Measurements from ENCODE around the gene ARFGAP2.

The ARFGAP2 gene

DNA sequence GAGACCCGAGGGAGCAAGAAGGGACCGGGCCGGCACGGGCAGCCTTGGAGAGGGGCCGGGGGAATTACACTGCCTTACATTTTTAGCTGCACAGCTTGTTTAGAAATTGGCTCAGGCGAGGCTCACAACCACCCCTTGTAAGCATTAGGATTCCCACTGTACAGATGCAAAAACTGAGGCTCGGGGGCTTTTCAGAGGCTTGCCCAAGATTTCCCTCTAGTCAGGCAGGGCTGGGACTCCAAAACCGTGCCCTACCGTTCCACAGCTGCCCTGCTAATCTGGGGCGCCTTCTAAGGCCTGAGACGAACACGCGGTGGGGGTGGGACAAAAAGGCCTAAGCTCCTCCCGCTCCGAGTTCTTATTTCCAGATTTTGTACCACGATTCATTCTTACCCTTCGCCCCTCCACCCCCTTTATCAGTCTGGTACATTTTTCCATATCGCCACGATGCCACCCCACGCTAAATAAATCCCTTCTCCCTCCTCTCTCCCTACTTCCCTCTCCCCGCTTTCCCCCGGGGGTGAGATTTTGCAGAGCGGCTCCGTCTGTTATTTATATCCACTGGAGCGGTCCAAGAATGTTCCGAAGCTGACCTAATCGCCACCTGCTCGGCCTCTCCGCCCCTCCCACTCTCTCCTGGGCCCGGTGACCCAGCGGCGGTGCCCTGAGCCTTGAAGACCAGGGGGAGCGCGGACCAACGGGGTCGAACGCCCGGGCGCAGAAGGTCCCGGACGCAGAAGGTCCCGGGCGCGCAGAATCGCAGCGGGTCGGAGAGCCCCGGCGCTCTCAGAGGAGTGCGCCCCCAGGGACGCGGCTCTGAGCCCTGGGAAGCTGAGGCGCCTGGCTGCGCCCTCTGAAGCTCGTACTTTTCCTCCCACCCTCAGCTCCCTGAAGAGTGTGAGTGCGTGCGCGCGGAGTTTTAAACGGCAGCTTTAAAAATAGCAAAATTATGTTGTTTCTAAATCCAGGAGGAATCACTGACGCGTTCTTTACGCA lies 10.3 kb upstream of the ARFGAP2 start:
- DNase-seq: no peak

DNA sequence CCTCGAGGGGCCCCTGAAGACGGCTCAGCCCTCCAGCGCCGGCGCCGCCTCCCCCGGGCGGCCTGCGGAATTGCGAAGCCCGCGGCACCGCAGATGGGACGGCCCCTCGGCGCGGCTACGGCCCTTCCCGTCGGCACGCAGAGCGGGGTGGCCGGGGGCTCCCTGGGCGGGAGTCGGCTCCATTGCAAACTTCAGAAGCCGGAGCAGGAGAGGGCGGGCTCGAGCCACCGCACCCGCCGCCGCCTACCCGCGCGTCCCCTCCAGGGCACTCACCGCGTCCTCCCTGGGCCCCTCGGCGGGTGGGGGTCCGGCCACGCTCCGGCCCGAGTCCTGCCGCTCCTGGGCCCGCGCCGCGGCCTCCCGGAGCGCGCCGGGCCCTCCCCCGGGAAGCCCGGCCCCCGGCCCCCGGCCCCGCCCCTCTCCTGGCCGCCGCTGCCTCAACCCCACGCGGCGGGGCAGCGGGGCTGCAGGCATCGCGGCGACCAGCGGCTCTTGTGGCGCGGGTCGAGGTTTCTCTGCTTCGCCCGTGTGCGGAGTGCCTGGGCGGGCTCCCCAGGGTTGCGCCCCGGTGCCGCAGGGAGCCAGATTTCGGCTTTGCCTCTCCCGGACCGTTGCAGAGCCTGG lies 9.5 kb upstream of the ARFGAP2 start, which contains the start of gene PACSIN3:
Gene PACSIN3 (minus strand): TSS at position 359 of the 624 bp plus-strand sequence. CDS start 3,707 bp downstream, outside the sequence.
- no peak for DNase-seq

DNA sequence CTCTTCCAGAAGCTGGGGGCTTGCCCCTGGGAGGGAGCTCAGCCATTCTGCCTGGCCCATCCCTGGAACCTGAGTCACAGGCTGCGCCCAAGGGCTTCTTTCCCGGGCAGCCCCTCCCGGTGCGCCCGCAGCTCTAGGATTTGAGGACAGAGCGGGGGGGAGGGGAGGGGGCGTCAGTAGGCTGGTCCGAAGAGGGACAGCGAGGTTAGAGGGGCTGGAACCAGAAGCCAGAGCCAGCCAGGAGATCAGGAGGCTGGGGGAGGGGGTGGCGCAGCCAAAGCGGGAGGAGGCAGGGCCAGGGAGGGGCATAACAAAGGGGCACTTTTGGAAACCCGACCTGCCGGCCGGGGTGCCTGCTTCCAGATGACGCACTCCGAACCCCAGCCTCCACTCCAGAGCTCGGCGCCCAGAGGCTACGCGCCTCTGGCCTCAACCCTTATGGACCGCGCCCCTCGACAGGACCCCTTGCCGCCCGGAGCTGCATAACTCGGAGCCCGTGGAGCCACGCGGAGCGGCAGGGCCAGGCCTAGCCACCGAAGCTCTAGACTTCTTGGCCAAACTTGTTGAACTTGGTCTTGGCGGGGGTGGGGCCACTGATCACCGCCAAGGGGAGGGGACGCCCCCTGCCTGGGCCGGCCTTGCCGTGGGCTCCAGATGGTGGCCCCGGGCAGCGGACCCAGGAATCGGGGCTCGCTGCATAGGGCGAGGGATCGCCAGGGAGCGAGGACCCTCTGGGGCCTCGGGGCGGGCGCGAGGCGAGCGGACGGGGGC lies 8.8 kb upstream of the ARFGAP2 start:
- DNase-seq: no peak

DNA sequence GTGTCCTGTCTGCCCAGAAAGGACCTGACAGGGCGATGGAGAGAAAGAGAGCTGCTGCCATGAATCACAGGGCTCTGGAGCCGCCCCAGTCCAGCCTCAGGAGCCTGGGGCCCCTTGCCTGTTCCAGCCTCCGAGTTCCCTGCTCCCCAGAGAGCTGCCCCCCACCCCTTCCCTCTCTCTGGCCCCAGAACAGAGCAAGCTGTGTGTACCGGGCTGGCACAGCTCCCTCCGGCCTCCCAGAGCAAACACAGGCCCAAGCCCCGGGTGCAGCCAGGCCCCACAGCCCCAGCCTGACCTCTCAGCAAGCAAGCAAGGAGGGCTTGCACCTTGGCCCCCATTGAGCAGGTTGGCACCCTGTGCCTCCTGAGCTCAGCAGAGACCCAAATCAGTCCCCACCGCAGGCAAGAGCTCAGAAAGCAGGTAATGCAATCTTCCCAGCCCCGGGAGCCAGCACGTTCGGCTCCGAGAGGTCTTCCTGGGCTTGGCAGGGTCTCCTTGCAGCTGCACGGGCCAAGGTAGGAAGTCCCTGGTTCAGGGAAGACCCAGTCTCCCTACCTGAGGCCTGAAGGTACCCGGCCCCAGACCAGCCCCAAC lies 8.1 kb upstream of the ARFGAP2 start:
- no peak for DNase-seq

DNA sequence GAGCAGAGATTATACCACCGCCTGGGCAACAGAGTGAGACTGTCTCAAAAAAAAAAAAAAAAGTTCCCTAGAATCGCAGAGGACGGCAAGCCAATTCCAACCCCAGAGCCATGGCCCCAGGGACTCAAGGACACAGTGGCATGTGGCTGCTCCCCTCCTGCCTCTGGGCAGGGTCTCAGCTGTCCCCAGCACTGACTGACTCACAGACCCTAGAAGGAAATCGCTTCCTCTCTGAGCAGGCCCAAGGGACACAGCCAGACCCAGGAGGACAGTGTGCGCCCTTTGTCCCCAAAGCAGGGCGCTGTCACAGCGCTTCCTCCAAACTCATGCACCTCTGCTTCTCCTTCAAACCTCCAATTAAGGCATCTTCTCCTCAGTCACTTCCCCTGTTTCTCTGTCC lies 7.3 kb upstream of the ARFGAP2 start:
- no peak for DNase-seq

DNA sequence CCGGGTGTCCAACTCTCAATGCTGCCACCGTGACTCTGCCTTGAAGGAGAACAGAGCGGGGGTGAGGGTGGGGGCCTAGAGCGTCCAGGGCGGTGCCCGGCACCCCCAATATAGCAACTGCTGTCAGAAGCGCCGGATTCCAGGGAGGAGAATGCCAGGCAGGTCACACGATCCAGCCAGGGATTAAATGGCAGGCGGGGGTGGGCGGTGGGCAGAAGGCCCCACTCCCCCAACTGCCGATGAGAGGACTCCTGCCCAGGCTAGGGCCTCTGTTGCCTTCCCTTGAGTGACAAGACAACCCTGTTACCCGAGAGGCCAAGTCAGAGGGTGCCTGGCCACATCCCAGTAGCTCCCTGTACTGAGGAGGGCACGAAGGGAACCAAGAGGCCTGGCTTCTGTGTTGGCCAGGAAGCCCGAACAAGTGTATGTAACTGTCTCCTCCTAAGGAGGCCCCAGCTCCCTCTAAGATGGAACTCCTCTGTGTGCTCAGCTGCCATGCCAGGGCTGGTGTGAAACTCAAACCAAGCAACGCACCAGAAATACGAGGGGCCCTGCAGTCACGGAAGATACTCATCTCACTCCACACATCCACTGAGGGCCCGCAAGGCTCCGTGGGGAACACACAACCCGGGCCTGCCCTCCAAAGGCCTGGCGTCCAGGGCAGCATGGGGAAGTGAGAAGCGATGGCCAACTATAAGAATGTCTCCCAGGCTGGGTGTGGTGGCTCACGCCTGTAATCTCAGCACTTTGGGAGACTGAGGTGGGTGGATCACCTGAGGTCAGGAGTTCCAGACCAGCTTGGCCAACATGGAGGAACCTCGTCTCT lies 6.6 kb upstream of the ARFGAP2 start:
- no peak for DNase-seq

DNA sequence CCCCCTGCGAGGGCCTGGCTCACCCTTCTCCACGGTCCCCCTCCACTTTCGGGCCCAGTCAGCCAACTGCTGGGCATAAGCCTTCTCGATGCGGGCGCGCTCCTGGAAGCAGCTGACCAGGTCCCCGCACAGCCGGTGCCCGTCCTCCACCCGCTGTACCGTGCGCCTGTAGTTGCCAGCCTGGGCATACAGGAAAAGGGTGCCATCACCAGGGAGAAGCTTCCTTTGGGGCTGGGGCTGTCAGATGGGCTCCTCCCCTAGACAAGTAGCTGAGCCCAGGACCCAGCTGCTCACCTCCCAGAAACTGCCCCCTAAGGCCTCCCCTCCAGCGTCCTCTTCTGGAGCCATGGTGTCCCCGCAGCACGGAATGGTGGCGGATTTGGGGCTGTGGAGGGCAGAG lies 5.7 kb upstream of the ARFGAP2 start:
- DNase-seq: no peak

DNA sequence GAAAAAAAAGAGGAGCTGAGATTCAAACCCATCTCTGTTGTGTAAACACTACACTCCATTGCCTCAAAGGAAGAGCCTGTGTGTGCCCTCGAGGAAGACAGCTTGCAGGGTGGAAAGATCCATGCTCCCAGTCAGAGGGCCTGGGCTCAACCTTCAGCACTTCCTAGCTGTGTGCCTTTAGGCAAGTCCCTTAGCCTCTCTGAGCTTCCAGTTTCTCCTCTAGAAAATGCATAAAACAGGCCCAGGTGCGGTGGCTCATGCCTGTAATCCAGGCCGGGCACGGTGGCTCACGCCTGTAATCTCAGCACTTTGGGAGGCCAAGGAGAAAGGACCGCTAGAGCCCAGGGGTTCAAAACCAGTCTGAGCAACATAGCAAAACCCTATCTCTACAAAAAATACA lies 4.6 kb upstream of the ARFGAP2 start:
- DNase-seq: no peak

DNA sequence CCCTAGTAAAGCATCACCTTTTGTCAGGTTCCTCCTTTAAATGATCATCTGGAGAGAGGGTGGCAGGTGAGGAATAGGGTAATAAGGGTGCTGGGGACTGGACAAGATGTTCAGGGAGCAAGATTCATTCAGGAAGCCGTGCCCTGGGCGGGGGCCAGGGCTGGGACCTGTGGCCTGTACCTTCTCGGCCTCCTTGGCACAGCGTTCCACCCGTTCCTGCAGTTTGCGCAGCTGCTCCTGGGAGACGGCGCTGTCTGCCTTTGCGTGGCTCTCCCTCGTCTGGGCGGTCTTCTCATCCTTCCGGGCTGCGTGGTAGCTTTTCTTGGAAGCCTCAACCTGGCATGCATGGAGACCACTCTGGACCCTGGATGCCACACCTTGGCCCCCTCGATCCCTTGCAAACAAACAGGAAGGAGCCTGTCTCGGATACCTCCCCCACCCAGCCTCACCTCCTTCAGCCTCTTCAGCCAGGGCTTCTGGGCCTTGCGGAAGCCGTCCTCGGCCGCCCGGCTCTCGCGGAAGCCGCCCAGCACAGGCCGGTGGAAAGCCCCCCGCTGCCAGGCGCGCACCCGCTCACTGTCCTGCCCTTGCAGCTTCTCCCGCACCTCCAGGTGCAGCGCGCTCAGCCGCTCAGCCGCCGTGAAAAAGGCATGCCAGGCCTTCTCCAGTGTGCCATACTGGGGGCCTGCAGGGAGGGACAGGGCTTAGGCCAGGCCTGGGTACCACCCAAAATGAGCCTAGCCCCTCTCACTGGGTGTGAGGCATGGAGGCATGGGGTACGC lies 3.5 kb upstream of the ARFGAP2 start:
- no peak for DNase-seq

DNA sequence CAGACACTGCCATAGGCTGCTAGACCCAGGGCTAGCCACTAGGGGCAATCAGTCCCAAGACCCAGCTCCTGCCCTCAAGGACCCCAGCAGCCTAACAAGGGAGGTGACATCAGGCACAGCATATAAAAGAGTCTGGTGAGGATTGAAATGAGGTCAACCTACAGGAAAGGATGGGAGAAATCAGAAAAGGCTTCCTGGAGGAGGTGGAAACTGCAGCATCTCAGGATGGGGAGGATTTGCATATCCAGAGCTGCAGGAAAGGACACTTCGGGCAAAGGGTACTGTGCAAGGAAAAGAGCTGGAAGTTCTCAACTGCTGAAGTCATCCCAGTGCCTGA lies 2.9 kb upstream of the ARFGAP2 start:
- peak; percentile 32 for DNase-seq

DNA sequence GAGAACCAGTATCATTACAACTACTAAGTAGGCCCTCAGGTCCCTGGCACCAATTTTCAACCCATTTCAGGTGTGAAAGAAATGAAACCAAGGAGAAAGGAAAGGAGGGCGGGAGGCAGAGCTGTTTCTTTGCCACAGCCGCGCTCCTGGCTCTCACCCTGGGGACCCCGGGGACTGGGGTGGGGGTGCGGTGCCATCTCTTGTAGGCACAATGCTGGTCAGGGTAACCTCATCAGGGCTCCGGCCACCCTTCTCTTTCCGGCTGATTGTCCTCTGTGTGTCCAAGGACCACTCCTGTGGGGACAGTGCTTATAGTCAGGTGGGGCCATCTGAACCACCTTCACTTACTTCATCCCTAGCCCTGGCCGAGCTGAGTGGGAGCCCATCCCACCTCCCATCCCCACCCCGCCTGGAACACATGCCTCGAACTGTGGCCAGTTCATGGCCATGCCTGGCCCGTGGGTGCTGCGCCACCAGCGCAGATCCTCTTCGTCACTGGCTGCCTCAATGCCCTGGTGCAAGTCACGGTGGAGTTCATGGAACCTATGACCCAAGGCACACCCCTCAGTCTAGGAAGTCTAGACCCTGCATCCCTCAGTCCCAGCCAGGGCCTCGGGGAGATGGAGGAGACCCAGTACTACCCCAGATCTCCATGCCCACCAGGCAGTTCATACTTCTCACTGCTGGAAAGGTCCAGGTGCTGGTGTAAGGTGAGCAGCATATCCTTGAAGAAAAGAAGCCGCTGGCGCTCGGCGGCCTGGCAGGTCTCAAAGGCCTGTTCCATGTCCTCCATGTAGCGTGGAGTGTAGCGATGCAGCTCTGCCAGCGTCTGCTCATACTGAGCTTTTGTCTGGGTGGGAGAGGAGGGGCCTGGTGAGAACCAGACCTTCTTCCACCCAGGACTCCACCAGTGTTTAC lies 2.3 kb upstream of the ARFGAP2 start:
- DNase-seq: no peak

DNA sequence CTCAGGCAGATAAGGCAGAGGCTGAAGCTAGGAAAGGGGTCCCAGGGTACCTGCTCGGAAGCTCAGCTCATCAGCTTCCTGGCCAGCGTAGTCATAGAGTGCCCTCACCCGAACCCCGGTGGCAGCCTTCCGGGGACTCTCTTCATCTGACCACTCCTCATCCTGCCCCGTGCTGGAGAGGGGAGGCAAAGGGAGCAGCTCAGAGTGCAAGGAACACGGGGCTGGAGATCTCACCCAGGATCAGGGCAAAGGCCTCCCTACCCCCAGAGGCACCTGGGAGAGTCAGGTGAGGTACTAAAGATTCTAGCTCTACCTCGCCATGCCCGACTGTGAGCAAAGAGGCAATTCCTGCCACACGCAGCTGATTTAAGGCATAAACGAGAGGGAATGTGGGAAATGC lies 1.6 kb upstream of the ARFGAP2 start:
- DNase-seq: no peak

DNA sequence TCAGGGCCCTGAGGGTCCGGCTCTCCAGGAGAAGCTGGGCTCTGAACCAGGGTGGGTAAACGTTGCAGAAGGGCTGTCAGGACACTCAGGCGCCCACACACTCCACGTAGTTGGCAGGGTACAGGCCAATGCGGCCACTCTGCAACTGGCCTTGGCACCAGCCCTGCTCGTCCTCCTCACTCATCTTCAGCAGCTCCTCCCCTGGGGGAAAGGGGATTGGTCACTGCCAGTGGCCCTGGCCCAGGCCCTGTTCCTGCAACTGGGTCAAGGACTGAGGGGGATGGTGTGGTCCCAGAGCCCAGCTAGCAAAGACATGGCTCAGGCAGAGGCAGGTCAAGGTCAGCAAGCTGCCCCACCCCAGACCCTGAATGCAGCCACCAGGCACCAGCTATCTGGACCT lies 1.2 kb upstream of the ARFGAP2 start:
- DNase-seq: no peak

DNA sequence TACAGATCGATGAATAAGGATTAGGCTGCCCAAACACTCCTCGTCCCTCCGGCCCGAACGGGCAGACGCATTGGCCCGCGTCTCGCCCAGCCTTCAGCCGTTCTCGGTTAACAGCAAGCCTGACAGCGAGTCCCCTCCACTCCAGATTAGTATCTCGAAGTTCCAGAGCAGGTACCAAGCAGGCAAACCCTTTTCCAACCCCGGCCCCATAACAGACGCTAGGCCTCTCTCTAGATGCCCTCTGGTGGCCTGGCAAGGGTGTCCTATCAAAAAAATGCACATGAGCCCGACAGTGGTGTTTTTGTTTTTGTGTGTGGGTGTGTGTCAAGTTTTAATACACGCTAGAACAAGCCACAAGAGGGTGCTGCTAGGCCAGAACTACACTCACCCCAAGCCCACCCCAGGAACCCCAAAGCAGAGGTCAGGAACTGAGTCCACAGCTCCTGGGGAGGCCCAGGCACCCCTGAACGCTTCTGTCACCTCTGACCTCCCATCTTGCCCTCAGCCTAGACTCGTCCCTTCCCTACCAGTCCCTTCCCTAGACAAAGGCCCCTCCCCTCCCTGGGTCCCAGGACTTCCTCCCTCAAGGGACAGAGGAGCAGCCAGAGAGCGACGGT lies 658 bp upstream of the ARFGAP2 start:
- peak; percentile 55 for DNase-seq

DNA sequence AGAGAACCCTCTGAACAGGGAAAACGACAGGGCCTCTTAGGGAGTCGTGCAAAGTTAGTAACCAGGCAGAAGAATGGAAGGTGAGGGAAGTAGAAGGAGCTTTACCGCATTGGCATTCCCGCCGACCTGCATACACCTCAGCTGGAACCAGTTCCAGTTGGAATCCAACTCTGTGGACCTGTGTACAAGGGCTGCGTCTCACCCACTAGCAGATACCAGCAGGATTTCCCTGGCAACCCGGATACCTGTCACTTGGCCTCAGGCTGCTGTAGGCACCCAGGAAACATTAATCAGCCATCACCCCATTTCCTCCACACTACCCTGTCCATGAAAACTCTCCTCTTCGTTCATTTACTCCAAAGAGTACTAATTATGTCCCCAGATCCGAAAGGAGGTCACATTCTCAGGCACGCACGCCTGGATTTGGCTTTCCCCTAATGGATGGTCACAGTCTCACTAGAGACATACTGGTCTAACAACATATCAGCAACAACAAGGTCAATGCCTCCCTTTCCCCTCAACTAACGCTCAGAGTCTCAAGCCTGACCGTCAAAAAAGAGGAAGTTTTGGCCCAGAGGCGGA lies 842 bp downstream of the ARFGAP2 start:
- no peak for DNase-seq

DNA sequence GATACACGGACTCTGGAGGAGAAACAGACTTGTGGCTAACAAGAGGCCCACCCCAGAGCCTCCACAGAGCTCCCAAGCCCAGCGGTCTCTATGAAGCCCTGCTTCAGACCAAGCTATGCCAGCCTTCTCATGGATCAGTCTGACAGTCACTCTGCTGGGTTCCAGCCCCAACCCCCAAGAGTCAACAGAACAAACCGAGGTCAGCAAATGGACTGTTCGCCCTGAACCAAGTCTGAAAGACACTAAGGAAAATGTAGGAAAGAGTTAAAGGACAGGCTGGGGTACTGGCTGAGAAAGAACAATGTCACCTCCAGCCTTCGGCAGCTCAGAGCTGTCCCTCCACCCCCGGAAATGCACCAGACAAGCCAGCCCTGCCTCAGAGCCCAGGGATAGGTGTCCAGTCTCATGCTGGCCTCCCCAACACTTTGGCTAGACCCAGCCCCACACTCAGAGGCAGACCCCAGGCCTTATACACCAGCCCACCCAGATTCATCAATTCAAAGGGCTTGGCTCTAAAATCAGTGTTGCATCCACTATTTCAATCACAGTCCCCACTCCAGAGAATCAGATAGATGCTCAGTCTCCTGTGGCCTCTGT lies 3.8 kb downstream of the ARFGAP2 start:
- no peak for DNase-seq

DNA sequence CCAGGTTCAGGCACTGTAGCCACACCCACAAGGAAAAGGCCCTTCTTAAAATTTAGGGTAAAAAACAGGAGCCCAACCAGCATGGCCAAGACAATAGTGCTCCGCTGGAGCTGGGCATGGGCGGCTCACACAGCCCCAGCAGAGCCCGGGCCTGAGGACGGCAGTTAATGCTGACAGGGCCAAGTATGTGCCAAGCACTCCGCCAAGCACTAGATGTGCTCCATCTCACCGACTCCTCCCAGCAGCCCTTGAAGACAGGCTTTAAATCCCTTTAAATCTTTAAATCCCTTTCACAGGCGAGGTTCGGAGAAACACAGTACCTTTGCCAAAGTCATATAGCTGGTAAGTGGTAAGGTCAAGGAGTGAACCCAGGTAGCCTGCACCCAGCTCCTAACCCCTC lies 4.8 kb downstream of the ARFGAP2 start:
- DNase-seq: no peak

DNA sequence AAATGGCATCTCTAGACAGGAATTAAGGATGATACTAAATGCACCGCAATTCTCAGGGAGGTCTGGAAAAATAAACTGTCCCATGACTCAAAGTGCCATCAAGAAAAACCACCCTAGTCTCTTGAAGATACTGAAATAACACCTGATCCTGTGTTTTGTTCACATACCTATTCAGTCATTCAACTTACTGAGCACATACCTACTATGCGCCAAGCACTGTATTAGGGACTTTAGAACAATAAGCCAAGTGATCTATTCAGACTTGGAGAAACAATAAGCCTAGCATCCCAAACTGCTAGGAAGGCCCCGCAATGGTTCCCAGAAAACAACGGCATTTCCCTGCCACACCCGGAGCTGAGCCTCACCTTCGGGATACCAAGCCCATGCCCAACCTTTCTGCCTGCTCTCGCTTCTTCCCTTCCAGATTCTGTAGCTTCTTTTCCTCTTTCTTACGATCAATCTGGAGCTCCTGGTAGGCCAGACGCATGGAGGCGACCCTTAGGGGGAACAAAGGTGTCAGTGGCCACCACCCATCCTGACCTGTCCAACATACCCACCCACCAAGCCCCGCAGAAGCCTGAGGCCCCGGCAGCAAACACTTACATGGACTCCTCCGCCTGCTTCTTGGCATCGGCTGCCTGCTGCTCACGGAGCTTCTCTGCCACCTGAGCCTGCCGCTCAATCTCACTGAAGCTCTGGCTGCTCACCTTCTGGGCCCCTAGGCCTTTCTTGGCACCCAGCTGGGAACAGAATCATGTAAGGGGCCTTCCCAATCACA lies 5.4 kb downstream of the ARFGAP2 start:
- DNase-seq: no peak

All from NK-92 treated with Interleukin-12 subunit alpha and Interleukin-12 subunit beta, amount 100 ng/mL, for 24 hours (cell line).